Neural cell (in vitro differentiated cells): Measurements from ENCODE around the gene MID1. TPM values are rescaled to one million over a fixed set of nuclear protein-coding genes. Genes with fewer than 3 reads are reported as not detected.

ENCODE experiments used
- H2AFZ ChIP-seq: fragments of 200-600, 300-800 bp; sonication (generic), shearing (Covaris generic); 2 replicates; pipeline ENCODE4 v1.6.0; 2014; ENCODE audit warnings: low read depth, mild to moderate bottlenecking, antibody characterized with exemption, low read length, moderate library complexity
- H3F3A ChIP-seq: fragments of 200-600 bp; shearing (Covaris generic); 2 replicates; pipeline ENCODE4 v1.6.1; 2016; ENCODE audit warnings: mild to moderate bottlenecking, moderate library complexity, mixed read lengths, antibody characterized with exemption, low read length; ENCODE audit not compliant: insufficient read depth, poor library complexity, severe bottlenecking
- H3K27ac ChIP-seq: fragments of 200-600, 300-800 bp; sonication (generic), shearing (Covaris generic); 2 replicates; pipeline ENCODE4 v1.5.1; 2014; ENCODE audit warnings: mild to moderate bottlenecking, low read length, moderate library complexity
- H3K27me3 ChIP-seq: fragments of 300-800, 200-600 bp; sonication (generic), shearing (Covaris generic); 2 replicates; pipeline ENCODE4 v1.6.0; 2014; ENCODE audit warnings: mild to moderate bottlenecking, low read depth, low read length, moderate library complexity; ENCODE audit not compliant: insufficient read depth
- H3K36me3 ChIP-seq: fragments of 300-800, 200-600 bp; sonication (generic), shearing (Covaris generic); 2 replicates; pipeline ENCODE4 v1.5.1; 2014; ENCODE audit warnings: mild to moderate bottlenecking, antibody characterized with exemption, low read length, moderate library complexity; ENCODE audit not compliant: insufficient read depth
- H3K4me2 ChIP-seq: fragments of 300-800, 200-600 bp; sonication (generic), shearing (Covaris generic); 2 replicates; pipeline ENCODE4 v1.6.0; 2014; ENCODE audit warnings: mild to moderate bottlenecking, low read length
- H3K4me3 ChIP-seq: fragments of 300-800, 200-600 bp; sonication (generic), shearing (Covaris generic); 2 replicates; pipeline ENCODE4 v1.5.1; 2014; ENCODE audit warnings: mild to moderate bottlenecking, low read length, moderate library complexity
- H3K79me2 ChIP-seq: fragments of 200-600 bp; shearing (Covaris generic); replicated peaks from 2 replicates; pipeline ENCODE4 v1.6.0; 2014; ENCODE audit warnings: mild to moderate bottlenecking, low read length, moderate library complexity; ENCODE audit not compliant: insufficient read depth
- H3K9ac ChIP-seq: fragments of 300-800, 200-600 bp; sonication (generic), shearing (Covaris generic); 2 replicates; pipeline ENCODE4 v1.6.1; 2016; ENCODE audit warnings: mild to moderate bottlenecking, low read length, mixed read lengths
- H3K9me2 ChIP-seq: fragments of 200-600 bp; shearing (Covaris generic); 2 replicates; pipeline ENCODE4 v1.6.1; 2016; ENCODE audit warnings: mild to moderate bottlenecking, low read length, mixed read lengths; ENCODE audit not compliant: insufficient read depth
- H3K9me3 ChIP-seq: fragments of 200-600, 300-800 bp; sonication (generic), shearing (Covaris generic); 2 replicates; pipeline ENCODE4 v1.6.1; 2016; ENCODE audit warnings: mild to moderate bottlenecking, mixed run types, low read length, moderate library complexity, mixed read lengths
- H4K20me1 ChIP-seq: fragments of 200-600 bp; shearing (Covaris generic); 2 replicates; pipeline ENCODE4 v1.6.1; 2016; ENCODE audit warnings: mild to moderate bottlenecking, mixed run types; ENCODE audit not compliant: insufficient read depth
- EZH2 ChIP-seq: fragments of 200-600, 300-800 bp; shearing (Covaris generic), sonication (generic); IDR thresholded peaks from 2 replicates; pipeline ENCODE4 v1.6.1; 2014; ENCODE audit warnings: antibody characterized with exemption, low read length, borderline replicate concordance, mild to moderate bottlenecking; ENCODE audit not compliant: insufficient read depth, poor library complexity, severe bottlenecking
- MXI1 ChIP-seq: fragments of 450-650 bp; conservative IDR thresholded peaks from 2 replicates; pipeline ENCODE4 v1.6.1; 2014; ENCODE audit warnings: antibody characterized with exemption, mild to moderate bottlenecking; ENCODE audit not compliant: poor library complexity, severe bottlenecking
- POLR2AphosphoS5 ChIP-seq: IDR thresholded peaks from 2 replicates; pipeline ENCODE4 v1.6.1; 2012
- RAD21 ChIP-seq: fragments of 450-650 bp; conservative IDR thresholded peaks from 2 replicates; pipeline ENCODE4 v1.6.1; 2014; ENCODE audit warnings: antibody characterized with exemption, mild to moderate bottlenecking, moderate library complexity
- TAF1 ChIP-seq: IDR thresholded peaks from 2 replicates; pipeline ENCODE4 v1.6.1; 2012; ENCODE audit warnings: low read depth
- polyA plus RNA-seq: library from polyadenylated mRNA; depleted of rRNA; stranded (reverse); fragments of >200 nt; gene quantifications from 2 replicates; pipeline ENCODE4 v1.2.3, GENCODE V29; 2014
- TF ChIP-seq, protein P1 (sequence below): IDR thresholded peaks from 2 replicates; pipeline ENCODE4 v1.6.1; 2012; ENCODE audit warnings: borderline replicate concordance

The MID1 gene
- polyA plus RNA-seq, 1 donor from 2014 or later, result 16.6 TPM

DNA sequence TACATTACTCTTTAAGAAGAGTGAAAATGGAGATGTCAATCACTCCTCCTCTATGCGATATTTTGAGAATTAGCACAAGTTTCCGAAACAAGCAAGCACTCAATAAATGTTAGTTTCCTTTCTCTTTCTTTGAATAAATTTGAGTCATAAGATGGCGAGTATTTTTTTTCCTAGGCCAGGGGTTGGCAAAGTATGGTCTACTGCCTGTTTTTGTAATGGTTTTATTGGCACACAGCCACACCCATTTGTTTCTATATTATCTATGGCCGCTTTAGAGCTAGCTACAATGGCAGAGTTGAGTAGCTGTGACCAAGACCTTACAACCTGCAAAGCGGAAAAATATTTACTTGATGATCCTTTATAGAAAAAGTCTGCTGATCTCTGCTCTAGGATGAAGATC lies 139.5 kb downstream of the MID1 start:
- H3K9me3 ChIP-seq, result no peaks in the 10 kb centered on the region
- no peaks in the 10 kb centered on the region for H3K79me2 ChIP-seq
- H3K27me3 ChIP-seq, result no peaks in the 10 kb centered on the region
- no peak for TF ChIP-seq TAF1
- no peaks in the 10 kb centered on the region for H4K20me1 ChIP-seq
- no peak overlapping the region for H3K4me3 ChIP-seq
- no peak overlapping the region for H3K4me2 ChIP-seq
- no peak overlapping the region for H3K9ac ChIP-seq
- no peaks in the 10 kb centered on the region for H3F3A ChIP-seq
- no peak overlapping the region for H3K27ac ChIP-seq
- no peak overlapping the region for H2AFZ ChIP-seq
- no peaks in the 10 kb centered on the region for H3K36me3 ChIP-seq
- H3K9me2 ChIP-seq, result no peaks in the 10 kb centered on the region

- Histone ChIP-seq H3K4me3 (no peak overlapping the region), H3K36me3 (no peaks in the 10 kb centered on the region), H2AFZ (no peak overlapping the region), H3K9me2 (no peaks in the 10 kb centered on the region), H3K27me3 (no peaks in the 10 kb centered on the region), H3K9ac (no peak overlapping the region), H3K79me2 (no peaks in the 10 kb centered on the region), H4K20me1 (no peaks in the 10 kb centered on the region), H3K9me3 (no peaks in the 10 kb centered on the region), H3K4me2 (no peak overlapping the region), H3K27ac (peak overlapping the region; percentile 64), H3F3A (no peaks in the 10 kb centered on the region)
- TF ChIP-seq POLR2AphosphoS5 (no peak), TAF1 (no peak)
- TF ChIP-seq, protein P1, sequence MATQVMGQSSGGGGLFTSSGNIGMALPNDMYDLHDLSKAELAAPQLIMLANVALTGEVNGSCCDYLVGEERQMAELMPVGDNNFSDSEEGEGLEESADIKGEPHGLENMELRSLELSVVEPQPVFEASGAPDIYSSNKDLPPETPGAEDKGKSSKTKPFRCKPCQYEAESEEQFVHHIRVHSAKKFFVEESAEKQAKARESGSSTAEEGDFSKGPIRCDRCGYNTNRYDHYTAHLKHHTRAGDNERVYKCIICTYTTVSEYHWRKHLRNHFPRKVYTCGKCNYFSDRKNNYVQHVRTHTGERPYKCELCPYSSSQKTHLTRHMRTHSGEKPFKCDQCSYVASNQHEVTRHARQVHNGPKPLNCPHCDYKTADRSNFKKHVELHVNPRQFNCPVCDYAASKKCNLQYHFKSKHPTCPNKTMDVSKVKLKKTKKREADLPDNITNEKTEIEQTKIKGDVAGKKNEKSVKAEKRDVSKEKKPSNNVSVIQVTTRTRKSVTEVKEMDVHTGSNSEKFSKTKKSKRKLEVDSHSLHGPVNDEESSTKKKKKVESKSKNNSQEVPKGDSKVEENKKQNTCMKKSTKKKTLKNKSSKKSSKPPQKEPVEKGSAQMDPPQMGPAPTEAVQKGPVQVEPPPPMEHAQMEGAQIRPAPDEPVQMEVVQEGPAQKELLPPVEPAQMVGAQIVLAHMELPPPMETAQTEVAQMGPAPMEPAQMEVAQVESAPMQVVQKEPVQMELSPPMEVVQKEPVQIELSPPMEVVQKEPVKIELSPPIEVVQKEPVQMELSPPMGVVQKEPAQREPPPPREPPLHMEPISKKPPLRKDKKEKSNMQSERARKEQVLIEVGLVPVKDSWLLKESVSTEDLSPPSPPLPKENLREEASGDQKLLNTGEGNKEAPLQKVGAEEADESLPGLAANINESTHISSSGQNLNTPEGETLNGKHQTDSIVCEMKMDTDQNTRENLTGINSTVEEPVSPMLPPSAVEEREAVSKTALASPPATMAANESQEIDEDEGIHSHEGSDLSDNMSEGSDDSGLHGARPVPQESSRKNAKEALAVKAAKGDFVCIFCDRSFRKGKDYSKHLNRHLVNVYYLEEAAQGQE, result no peak
These were observed 140.9 kb downstream of the MID1 start for GRCh38 chrX:10479508-10479907.

- H3K9me2 ChIP-seq, result no peaks in the 10 kb centered on the region
- H3K9me3 ChIP-seq, result no peaks in the 10 kb centered on the region
- no peaks in the 10 kb centered on the region for H3F3A ChIP-seq
- no peak overlapping the region for H2AFZ ChIP-seq
- H3K36me3 ChIP-seq, result no peaks in the 10 kb centered on the region
- no peak overlapping the region for H3K4me2 ChIP-seq
- H3K27me3 ChIP-seq, result no peaks in the 10 kb centered on the region
- no peak overlapping the region for H3K27ac ChIP-seq
- H3K79me2 ChIP-seq, result no peaks in the 10 kb centered on the region
- no peaks in the 10 kb centered on the region for H4K20me1 ChIP-seq
- no peak overlapping the region for H3K4me3 ChIP-seq
- TF ChIP-seq EZH2, result no peak
- TF ChIP-seq TAF1, result no peak
- no peak for TF ChIP-seq RAD21
- TF ChIP-seq MXI1, result no peak
- no peak for TF ChIP-seq POLR2AphosphoS5
- no peak overlapping the region for H3K9ac ChIP-seq
These were observed 142.9 kb downstream of the MID1 start for GRCh38 chrX:10477525-10477924.
